ENCODE results near the gene TXNDC2.

DNA sequence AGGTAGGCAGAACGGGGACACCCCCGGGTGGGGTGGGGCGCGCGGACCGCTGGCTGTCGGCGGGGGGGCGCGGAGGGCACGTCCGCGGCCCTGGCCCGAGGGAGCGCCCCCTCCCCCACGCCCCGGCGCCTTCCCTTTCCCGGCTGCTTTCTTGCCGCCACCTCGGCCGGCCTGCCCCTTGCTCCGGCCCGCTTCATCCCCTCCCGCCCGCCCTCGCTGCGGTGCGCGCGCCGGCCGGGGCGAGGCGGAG lies 28.5 kb downstream of the TXNDC2 start:
- TF ChIP-seq, protein P1, sequence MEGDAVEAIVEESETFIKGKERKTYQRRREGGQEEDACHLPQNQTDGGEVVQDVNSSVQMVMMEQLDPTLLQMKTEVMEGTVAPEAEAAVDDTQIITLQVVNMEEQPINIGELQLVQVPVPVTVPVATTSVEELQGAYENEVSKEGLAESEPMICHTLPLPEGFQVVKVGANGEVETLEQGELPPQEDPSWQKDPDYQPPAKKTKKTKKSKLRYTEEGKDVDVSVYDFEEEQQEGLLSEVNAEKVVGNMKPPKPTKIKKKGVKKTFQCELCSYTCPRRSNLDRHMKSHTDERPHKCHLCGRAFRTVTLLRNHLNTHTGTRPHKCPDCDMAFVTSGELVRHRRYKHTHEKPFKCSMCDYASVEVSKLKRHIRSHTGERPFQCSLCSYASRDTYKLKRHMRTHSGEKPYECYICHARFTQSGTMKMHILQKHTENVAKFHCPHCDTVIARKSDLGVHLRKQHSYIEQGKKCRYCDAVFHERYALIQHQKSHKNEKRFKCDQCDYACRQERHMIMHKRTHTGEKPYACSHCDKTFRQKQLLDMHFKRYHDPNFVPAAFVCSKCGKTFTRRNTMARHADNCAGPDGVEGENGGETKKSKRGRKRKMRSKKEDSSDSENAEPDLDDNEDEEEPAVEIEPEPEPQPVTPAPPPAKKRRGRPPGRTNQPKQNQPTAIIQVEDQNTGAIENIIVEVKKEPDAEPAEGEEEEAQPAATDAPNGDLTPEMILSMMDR (IDR thresholded peaks at IDR 0.05; ENCODE audit: insufficient read depth, low read depth, low read length): no peak
- TF ChIP-seq EZH2 (IDR thresholded peaks at IDR 0.05; ENCODE audit: insufficient read depth, low read length): no peak

All from astrocyte (in vitro differentiated cells and primary cell).